Calu3 (cell line): ENCODE data around the gene NF1. TPM values are rescaled to one million over a fixed set of nuclear protein-coding genes. Genes with fewer than 3 reads are reported as not detected.
"Not testable (repeated sequence)": the region's sequence is repeated elsewhere in the genome, so short reads cannot be mapped to it uniquely, and the experiment has no call there.

ENCODE experiments used
- BruUV-seq: library from RNA; stranded (reverse); fragments of 400-500 nt; replicated peaks from 2 replicates; lab custom pipeline; 2021; lab: Mats Ljungman, UMichigan
- CTCF ChIA-PET: fragments of 300-600 bp; sonication (Branson Sonifier 250); formaldehyde crosslinking; loops from one replicate; lab custom pipeline; 2022; ENCODE audit warnings: antibody characterized with exemption; lab: Charles Lee
- DNase-seq: peaks from one replicate; pipeline ENCODE4 v3.0.0; 2022
- H3K27ac Mint-ChIP-seq: one replicate; pipeline ENCODE4 v1.8.0; 2022; ENCODE audit warnings: mixed read lengths; ENCODE audit not compliant: unreplicated experiment
- H3K27me3 Mint-ChIP-seq: one replicate; pipeline ENCODE4 v1.8.0; 2022; ENCODE audit warnings: mixed read lengths; ENCODE audit not compliant: unreplicated experiment
- H3K36me3 Mint-ChIP-seq: one replicate; pipeline ENCODE4 v1.8.0; 2022; ENCODE audit warnings: mild to moderate bottlenecking, moderate library complexity, mixed read lengths; ENCODE audit not compliant: insufficient read depth, unreplicated experiment
- H3K4me1 Mint-ChIP-seq: one replicate; pipeline ENCODE4 v1.8.0; 2022; ENCODE audit warnings: mild to moderate bottlenecking, low read depth, mixed read lengths; ENCODE audit not compliant: unreplicated experiment
- H3K4me3 Mint-ChIP-seq: one replicate; pipeline ENCODE4 v1.8.0; 2022; ENCODE audit warnings: mild to moderate bottlenecking, low read depth, moderate library complexity, mixed read lengths; ENCODE audit not compliant: unreplicated experiment
- H3K9me3 Mint-ChIP-seq: one replicate; pipeline ENCODE4 v1.8.0; 2022; ENCODE audit warnings: low read depth, mixed read lengths; ENCODE audit not compliant: unreplicated experiment
- intact Hi-C: fragments of 100-400 bp; cut with micrococcal nuclease; formaldehyde crosslinking; loops from one replicate; pipeline ENCODE4 v1.10.0; 2022; ENCODE audit not compliant: unreplicated experiment
- total RNA-seq: library from RNA; stranded (reverse); gene quantifications from 2 replicates; pipeline ENCODE4 v1.2.3, GENCODE V29; 2022
- TF ChIP-seq, protein P1 (sequence below): fragments of 200-600 bp; IDR thresholded peaks from one replicate; pipeline ENCODE4 v1.8.0; 2022; ENCODE audit warnings: antibody characterized with exemption; ENCODE audit not compliant: unreplicated experiment

NF1 gene
- total RNA-seq, 1 experiment from 2014 or later, result 64.7 TPM

- no TSS peak for BruUV-seq
- intact Hi-C loops, result no loop called here
- TF ChIP-seq, protein P1, sequence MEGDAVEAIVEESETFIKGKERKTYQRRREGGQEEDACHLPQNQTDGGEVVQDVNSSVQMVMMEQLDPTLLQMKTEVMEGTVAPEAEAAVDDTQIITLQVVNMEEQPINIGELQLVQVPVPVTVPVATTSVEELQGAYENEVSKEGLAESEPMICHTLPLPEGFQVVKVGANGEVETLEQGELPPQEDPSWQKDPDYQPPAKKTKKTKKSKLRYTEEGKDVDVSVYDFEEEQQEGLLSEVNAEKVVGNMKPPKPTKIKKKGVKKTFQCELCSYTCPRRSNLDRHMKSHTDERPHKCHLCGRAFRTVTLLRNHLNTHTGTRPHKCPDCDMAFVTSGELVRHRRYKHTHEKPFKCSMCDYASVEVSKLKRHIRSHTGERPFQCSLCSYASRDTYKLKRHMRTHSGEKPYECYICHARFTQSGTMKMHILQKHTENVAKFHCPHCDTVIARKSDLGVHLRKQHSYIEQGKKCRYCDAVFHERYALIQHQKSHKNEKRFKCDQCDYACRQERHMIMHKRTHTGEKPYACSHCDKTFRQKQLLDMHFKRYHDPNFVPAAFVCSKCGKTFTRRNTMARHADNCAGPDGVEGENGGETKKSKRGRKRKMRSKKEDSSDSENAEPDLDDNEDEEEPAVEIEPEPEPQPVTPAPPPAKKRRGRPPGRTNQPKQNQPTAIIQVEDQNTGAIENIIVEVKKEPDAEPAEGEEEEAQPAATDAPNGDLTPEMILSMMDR, result no peak
- no peak overlapping the region for H3K4me3 Mint-ChIP-seq
- peaks cover 13% of the 10 kb centered on the region for H3K4me1 Mint-ChIP-seq
- CTCF ChIA-PET, result no interaction called here
- H3K36me3 Mint-ChIP-seq, result no peaks in the 10 kb centered on the region
- H3K27ac Mint-ChIP-seq, result no peak overlapping the region
- H3K9me3 Mint-ChIP-seq, result no peaks in the 10 kb centered on the region
- DNase-seq, result no peak
- H3K27me3 Mint-ChIP-seq, result no peaks in the 10 kb centered on the region
These were observed 17.4 kb downstream of the NF1 start for GRCh38 chr17:31112001-31112661.

GRCh38 chr17:31113368-31113767 lies 18.6 kb downstream of the NF1 start:
- H3K4me1 Mint-ChIP-seq, result peaks cover 13% of the 10 kb centered on the region
- H3K4me3 Mint-ChIP-seq, intact Hi-C loops, H3K9me3 Mint-ChIP-seq, H3K27me3 Mint-ChIP-seq, DNase-seq, H3K27ac Mint-ChIP-seq, H3K36me3 Mint-ChIP-seq, BruUV-seq: not testable (repeated sequence)
- CTCF ChIA-PET, result interaction anchor here (0.5 kb wide), 1 partner anchor 367 kb away, joined by 5 read pairs; no protein-coding TSS in a partner anchor

DNA sequence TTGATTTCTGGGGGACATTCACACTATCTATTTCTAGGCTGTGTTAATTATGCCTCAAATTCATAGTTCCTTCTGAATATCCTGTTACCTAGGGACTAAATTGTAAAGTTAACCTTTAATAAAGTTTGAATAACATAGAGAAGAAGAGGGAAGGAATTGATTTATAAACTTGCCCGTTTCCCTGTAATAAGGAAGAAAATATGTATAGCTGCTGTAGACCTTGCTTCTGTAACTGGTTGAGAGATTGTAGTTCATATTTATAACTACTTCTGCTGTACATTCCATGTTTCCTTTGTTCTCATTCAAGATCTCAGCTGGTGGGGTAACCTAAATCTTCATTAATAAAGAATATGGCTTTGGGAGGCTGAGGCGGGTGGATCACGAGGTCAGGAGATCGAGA lies 19.2 kb downstream of the NF1 start:
- TF ChIP-seq, protein P1, result no peak
- no peaks in the 10 kb centered on the region for H3K36me3 Mint-ChIP-seq
- peaks cover 13% of the 10 kb centered on the region for H3K4me1 Mint-ChIP-seq
- H3K27me3 Mint-ChIP-seq, result no peaks in the 10 kb centered on the region
- CTCF ChIA-PET, result no interaction called here
- H3K9me3 Mint-ChIP-seq, result no peaks in the 10 kb centered on the region
- no TSS peak for BruUV-seq
- H3K4me3 Mint-ChIP-seq, result no peak overlapping the region
- intact Hi-C loops, result no loop called here
- no peak for DNase-seq
- no peak overlapping the region for H3K27ac Mint-ChIP-seq

DNA sequence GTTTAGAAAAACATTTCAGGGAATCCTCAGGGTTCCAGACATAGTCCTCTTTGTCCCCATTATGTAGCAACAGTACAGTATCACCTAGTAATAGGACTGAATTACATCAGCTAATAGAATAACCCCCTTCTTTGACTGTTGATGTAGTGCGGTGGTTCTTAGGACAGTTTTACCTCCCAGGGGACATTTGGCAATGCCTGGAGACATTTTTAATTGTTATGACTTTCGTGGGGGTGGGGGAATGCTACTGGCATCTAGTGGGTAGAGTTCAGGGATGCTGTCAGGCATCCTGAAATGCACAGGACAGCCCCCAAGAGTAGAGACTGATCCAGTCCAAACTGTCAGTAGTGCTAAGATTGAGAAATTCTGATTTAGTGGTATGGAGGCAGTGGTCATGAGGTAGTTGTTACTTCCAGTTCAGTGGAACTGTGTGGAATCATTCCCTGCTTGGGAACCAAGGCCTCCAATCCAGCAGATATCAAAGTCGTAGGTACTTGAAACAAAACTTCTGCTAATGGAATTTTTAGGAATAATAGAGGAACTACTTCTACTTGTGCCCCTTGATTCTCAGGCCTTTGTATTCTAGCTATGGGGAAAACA lies 20.3 kb downstream of the NF1 start:
- no peak for DNase-seq
- BruUV-seq, result no TSS peak
- H3K9me3 Mint-ChIP-seq, result no peaks in the 10 kb centered on the region

More for the DNA sequence above, 20.3 kb downstream of the NF1 start:
- H3K27me3 Mint-ChIP-seq, result no peaks in the 10 kb centered on the region
- no peak overlapping the region for H3K4me3 Mint-ChIP-seq
- H3K27ac Mint-ChIP-seq, result no peak overlapping the region
- peaks cover 13% of the 10 kb centered on the region for H3K4me1 Mint-ChIP-seq
- CTCF ChIA-PET, result interaction anchor here (1.2 kb wide), 1 partner anchor 21 kb away, joined by 3 read pairs; the partner anchor contains the start of gene NF1
- intact Hi-C loops, result no loop called here
- TF ChIP-seq, protein P1, result no peak
- H3K36me3 Mint-ChIP-seq, result no peaks in the 10 kb centered on the region
